ENCODE measurements around the gene FARS2.

The FARS2 gene

GRCh38 chr6:5595184-5595583 lies 333.9 kb downstream of the FARS2 start:
- DNase-seq: no peak

GRCh38 chr6:5597413-5597812 lies 336.1 kb downstream of the FARS2 start:
- no peak for DNase-seq

- DNase-seq: no peak
Measured at GRCh38 chr6:5598123-5598522, 336.8 kb downstream of the FARS2 start.

- no peak for DNase-seq
Measured at GRCh38 chr6:5599127-5599526, 337.8 kb downstream of the FARS2 start.

- no peak for DNase-seq
Measured at GRCh38 chr6:5605937-5606336, 344.6 kb downstream of the FARS2 start.

GRCh38 chr6:5606546-5606945 lies 345.2 kb downstream of the FARS2 start:
- no peak for DNase-seq

- no peak for DNase-seq
Measured at GRCh38 chr6:5610640-5611039, 349.3 kb downstream of the FARS2 start.

- DNase-seq: no peak
Measured at GRCh38 chr6:5617179-5617578, 355.9 kb downstream of the FARS2 start.

- peak; percentile 64 for DNase-seq
Measured at GRCh38 chr6:5619249-5619648, 357.9 kb downstream of the FARS2 start.

GRCh38 chr6:5622276-5623005 lies 361.1 kb downstream of the FARS2 start:
- no peak for DNase-seq

- no peak for DNase-seq
Measured at GRCh38 chr6:5623769-5624168, 362.5 kb downstream of the FARS2 start.

GRCh38 chr6:5624256-5624655 lies 362.9 kb downstream of the FARS2 start:
- DNase-seq: no peak

- peak; percentile 30 for DNase-seq
Measured at GRCh38 chr6:5626727-5627426, 365.6 kb downstream of the FARS2 start.

GRCh38 chr6:5630636-5631035 lies 369.3 kb downstream of the FARS2 start:
- DNase-seq: no peak

GRCh38 chr6:5632348-5632935 lies 371.1 kb downstream of the FARS2 start:
- DNase-seq: no peak

- DNase-seq: no peak
Measured at GRCh38 chr6:5634525-5634924, 373.2 kb downstream of the FARS2 start.

- no peak for DNase-seq
Measured at GRCh38 chr6:5636210-5637030, 375.1 kb downstream of the FARS2 start.

- no peak for DNase-seq
Measured at GRCh38 chr6:5637714-5638113, 376.4 kb downstream of the FARS2 start.

- no peak for DNase-seq
Measured at GRCh38 chr6:5638666-5639065, 377.4 kb downstream of the FARS2 start.

- no peak for DNase-seq
Measured at GRCh38 chr6:5639193-5639592, 377.9 kb downstream of the FARS2 start.

GRCh38 chr6:5640614-5641013 lies 379.3 kb downstream of the FARS2 start:
- no peak for DNase-seq

GRCh38 chr6:5644523-5645185 lies 383.3 kb downstream of the FARS2 start:
- DNase-seq: no peak
